ENCODE data around the gene NDUFS8. TPM values are rescaled to one million over a fixed set of nuclear protein-coding genes. Genes with fewer than 3 reads are reported as not detected.

The NDUFS8 gene
- total RNA-seq, 4 donors from 2014 or later = 155 to 226 (median 188) TPM

- Histone ChIP-seq H3K4me1 (peaks cover 0 to 6% (median 0%) of the 10 kb centered on the region in 4 donors), H3K9me3 (no peaks in the 10 kb centered on the region), H3K36me3 (no peaks in the 10 kb centered on the region), H3K27ac (no peak overlapping the region), H3K4me3 (no peak overlapping the region), H3K27me3 (no peaks in the 10 kb centered on the region)
- TF ChIP-seq, protein P1, sequence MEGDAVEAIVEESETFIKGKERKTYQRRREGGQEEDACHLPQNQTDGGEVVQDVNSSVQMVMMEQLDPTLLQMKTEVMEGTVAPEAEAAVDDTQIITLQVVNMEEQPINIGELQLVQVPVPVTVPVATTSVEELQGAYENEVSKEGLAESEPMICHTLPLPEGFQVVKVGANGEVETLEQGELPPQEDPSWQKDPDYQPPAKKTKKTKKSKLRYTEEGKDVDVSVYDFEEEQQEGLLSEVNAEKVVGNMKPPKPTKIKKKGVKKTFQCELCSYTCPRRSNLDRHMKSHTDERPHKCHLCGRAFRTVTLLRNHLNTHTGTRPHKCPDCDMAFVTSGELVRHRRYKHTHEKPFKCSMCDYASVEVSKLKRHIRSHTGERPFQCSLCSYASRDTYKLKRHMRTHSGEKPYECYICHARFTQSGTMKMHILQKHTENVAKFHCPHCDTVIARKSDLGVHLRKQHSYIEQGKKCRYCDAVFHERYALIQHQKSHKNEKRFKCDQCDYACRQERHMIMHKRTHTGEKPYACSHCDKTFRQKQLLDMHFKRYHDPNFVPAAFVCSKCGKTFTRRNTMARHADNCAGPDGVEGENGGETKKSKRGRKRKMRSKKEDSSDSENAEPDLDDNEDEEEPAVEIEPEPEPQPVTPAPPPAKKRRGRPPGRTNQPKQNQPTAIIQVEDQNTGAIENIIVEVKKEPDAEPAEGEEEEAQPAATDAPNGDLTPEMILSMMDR (IDR thresholded peaks at IDR 0.05) = peak in 4 of 5 experiments; percentile 18 to 28 (median 20)
- no peak for TF ChIP-seq EP300 (IDR thresholded peaks at IDR 0.05; ENCODE audit: low read depth)
- DNase-seq = no peak
- intact Hi-C loops (cut with DNase I; ENCODE audit: low total_unique reads) (no loop called here), in situ Hi-C loops (cut with MboI; ENCODE audit: low pct_ligation_motif_present in 1 of 4, low pct_unique_long_range_greater_than_20kb in 1 of 4, low sequenced_read_pairs in 3 of 4) (no loop called here)
- 48 to 75% methylated on average over 2 to 11 of the region's 11 CpGs for WGBS, 2 donors (ENCODE audit: low coverage in 1 of 2)
Observed at GRCh38 chr11:68020575-68020974, 9.9 kb upstream of the NDUFS8 start.

DNA sequence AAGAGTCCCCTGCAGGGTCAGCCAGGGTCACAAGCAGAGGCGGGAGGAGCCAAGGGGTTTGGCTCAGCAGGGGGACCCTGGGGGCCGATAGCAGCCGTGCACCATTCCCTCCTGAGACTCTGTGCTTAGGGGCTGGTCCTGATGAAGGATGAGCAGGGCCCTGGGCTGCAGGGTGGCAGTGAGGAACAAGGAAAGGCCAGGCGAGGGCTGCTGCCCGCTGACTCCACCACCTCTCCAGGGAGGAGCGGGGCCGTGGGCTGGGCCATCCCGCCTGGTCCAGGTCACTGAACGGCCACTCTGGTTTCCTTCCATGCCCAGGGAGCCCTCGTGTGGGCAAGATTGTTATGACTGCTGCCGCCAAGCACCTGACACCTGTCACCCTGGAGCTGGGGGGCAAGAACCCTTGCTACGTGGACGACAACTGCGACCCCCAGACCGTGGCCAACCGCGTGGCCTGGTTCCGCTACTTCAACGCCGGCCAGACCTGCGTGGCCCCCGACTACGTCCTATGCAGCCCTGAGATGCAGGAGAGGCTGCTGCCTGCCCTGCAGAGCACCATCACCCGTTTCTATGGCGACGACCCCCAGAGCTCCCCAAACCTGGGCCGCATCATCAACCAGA lies 9.2 kb upstream of the NDUFS8 start:
- Histone ChIP-seq H3K9me3 (no peaks in the 10 kb centered on the region), H3K4me1 (peaks cover 0 to 6% (median 0%) of the 10 kb centered on the region in 4 donors), H3K36me3 (no peaks in the 10 kb centered on the region), H3K27ac (no peak overlapping the region), H3K4me3 (no peak overlapping the region), H3K27me3 (no peaks in the 10 kb centered on the region)
- DNase-seq = peak; percentile 60
- TF ChIP-seq EP300 (IDR thresholded peaks at IDR 0.05; ENCODE audit: low read depth) (no peak), POLR2AphosphoS5 (IDR thresholded peaks at IDR 0.05) (no peak)
- TF ChIP-seq, protein P1 (IDR thresholded peaks at IDR 0.05) = peak in 4 of 5 experiments; percentile 36 to 63 (median 41)
- 65% methylated on average over 27 of the region's 27 CpGs; no CpG with 5 or more reads in 1 of the 2 donors for WGBS, 2 donors (ENCODE audit: low coverage in 1 of 2)
- in situ Hi-C loops (cut with MboI; ENCODE audit: low pct_ligation_motif_present in 1 of 4, low pct_unique_long_range_greater_than_20kb in 1 of 4, low sequenced_read_pairs in 3 of 4) = no loop called here
- intact Hi-C loops (cut with DNase I; ENCODE audit: low total_unique reads) = no loop called here

DNA sequence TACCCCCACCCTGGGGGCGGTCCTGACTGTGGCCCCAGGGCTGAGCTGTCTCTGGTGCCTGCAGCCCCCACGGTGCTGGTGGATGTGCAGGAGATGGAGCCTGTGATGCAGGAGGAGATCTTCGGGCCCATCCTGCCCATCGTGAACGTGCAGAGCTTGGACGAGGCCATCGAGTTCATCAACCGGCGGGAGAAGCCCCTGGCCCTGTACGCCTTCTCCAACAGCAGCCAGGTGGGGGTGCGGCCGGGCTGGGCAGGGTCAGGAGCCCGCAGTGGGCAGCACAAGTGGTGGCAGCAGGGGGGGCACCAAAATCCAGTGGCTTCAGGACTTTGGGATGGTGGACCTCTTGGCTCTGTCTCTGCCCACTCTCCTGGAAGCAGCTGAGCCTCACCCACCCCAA lies 8.0 kb upstream of the NDUFS8 start:
- in situ Hi-C loops (cut with MboI; ENCODE audit: low pct_ligation_motif_present in 1 of 4, low pct_unique_long_range_greater_than_20kb in 1 of 4, low sequenced_read_pairs in 3 of 4) = no loop called here
- TF ChIP-seq EP300 (IDR thresholded peaks at IDR 0.05; ENCODE audit: low read depth) (no peak), POLR2AphosphoS5 (IDR thresholded peaks at IDR 0.05) (no peak), POLR2A (IDR thresholded peaks at IDR 0.05) (no peak)
- TF ChIP-seq, protein P1 (IDR thresholded peaks at IDR 0.05) = no peak
- no peaks in the 10 kb centered on the region for H3K4me1 ChIP-seq
- no peaks in the 10 kb centered on the region for H3K9me3 ChIP-seq
- intact Hi-C loops (cut with DNase I; ENCODE audit: low total_unique reads) = no loop called here
- H3K36me3 ChIP-seq = no peaks in the 10 kb centered on the region
- whole genome bisulfite sequencing, 2 donors (ENCODE audit: low coverage in 1 of 2) = 91% methylated on average over 13 of the region's 13 CpGs; no CpG with 5 or more reads in 1 of the 2 donors
- no peaks in the 10 kb centered on the region for H3K27me3 ChIP-seq
- no peak overlapping the region for H3K4me3 ChIP-seq
- H3K27ac ChIP-seq = no peak overlapping the region
- DNase-seq = no peak

DNA sequence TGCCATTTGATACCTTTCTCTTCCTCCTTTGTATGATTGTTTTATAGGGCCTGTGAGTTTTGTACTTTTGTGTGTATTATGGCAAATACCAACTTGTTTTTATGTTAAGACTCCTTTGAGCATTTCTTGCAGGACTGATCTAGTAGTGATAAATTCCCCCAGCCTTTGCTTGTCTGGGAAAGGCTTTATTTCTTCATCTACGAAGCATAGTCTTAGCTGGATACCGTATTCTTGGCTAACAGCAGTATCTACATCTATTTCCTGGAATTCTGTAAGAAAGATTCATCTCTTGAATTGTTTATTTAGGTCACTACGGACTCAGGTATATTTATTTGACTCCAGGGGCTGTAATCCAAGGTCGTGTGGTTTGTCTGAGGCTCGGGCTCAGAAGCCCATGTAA lies 6.0 kb upstream of the NDUFS8 start:
- in situ Hi-C loops (cut with MboI; ENCODE audit: low pct_ligation_motif_present in 1 of 4, low pct_unique_long_range_greater_than_20kb in 1 of 4, low sequenced_read_pairs in 3 of 4) = no loop called here
- TF ChIP-seq, protein P1 (IDR thresholded peaks at IDR 0.05) = no peak
- TF ChIP-seq POLR2A (IDR thresholded peaks at IDR 0.05) = no peak
- TF ChIP-seq POLR2AphosphoS5 (IDR thresholded peaks at IDR 0.05) = no peak
- TF ChIP-seq EP300 (IDR thresholded peaks at IDR 0.05; ENCODE audit: low read depth) = no peak

More for the DNA sequence above, 6.0 kb upstream of the NDUFS8 start:
- no peaks in the 10 kb centered on the region for H3K36me3 ChIP-seq
- DNase-seq = no peak
- no peaks in the 10 kb centered on the region for H3K27me3 ChIP-seq
- H3K4me1 ChIP-seq = peaks cover under 1 to 2% (median 2%) of the 10 kb centered on the region in 4 donors
- H3K27ac ChIP-seq = no peak overlapping the region
- WGBS, 2 donors (ENCODE audit: low coverage in 1 of 2) = 81 to 100% methylated on average over 2 to 5 of the region's 5 CpGs
- intact Hi-C loops (cut with DNase I; ENCODE audit: low total_unique reads) = no loop called here
- H3K9me3 ChIP-seq = no peaks in the 10 kb centered on the region
- no peak overlapping the region for H3K4me3 ChIP-seq

All from transverse colon (tissue), 4 donors.